Measurements from ENCODE around the gene ZNF683. TPM values are rescaled to one million over a fixed set of nuclear protein-coding genes. Genes with fewer than 3 reads are reported as not detected.

The ZNF683 gene
- total RNA-seq, 4 donors from 2014 or later = 0.62 TPM; not detected in 3

DNA sequence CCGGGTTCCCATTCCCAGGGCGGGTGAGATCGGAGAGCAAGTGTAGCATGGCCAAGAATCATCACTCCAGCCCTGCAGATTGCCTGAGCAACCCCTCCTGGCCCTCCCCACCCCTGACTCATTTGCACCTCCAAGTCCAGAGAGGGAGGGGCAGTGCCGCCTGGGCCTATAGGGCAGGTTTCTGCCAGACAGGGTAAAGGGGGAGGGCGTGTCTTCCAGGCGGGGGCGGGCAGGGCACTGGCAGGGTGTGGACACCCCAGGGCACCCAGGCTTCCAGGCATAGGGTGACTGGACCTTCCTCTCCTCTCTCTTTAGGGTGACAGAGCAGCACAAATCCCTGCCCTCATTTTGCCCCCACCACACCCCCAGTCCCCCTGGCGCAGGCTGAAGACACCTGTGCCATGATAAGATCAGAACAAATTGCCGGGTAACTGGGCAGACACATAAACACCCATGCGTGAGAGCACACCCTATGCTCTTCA is 15.4 kb downstream of the ZNF683 start:
- Histone ChIP-seq H3K4me3 (no peak overlapping the region), H3K4me1 (peaks cover 0 to 16% (median 9%) of the 10 kb centered on the region in 3 donors), H3K9me3 (no peaks in the 10 kb centered on the region), H3K36me3 (no peaks in the 10 kb centered on the region), H3K27ac (no peak overlapping the region), H3K27me3 (peaks cover 98% of the 10 kb centered on the region)
- TF ChIP-seq POLR2A (IDR thresholded peaks at IDR 0.05) (no peak), EP300 (IDR thresholded peaks at IDR 0.05) (no peak), POLR2AphosphoS5 (IDR thresholded peaks at IDR 0.05) (no peak)
- TF ChIP-seq, protein P1, sequence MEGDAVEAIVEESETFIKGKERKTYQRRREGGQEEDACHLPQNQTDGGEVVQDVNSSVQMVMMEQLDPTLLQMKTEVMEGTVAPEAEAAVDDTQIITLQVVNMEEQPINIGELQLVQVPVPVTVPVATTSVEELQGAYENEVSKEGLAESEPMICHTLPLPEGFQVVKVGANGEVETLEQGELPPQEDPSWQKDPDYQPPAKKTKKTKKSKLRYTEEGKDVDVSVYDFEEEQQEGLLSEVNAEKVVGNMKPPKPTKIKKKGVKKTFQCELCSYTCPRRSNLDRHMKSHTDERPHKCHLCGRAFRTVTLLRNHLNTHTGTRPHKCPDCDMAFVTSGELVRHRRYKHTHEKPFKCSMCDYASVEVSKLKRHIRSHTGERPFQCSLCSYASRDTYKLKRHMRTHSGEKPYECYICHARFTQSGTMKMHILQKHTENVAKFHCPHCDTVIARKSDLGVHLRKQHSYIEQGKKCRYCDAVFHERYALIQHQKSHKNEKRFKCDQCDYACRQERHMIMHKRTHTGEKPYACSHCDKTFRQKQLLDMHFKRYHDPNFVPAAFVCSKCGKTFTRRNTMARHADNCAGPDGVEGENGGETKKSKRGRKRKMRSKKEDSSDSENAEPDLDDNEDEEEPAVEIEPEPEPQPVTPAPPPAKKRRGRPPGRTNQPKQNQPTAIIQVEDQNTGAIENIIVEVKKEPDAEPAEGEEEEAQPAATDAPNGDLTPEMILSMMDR (IDR thresholded peaks at IDR 0.05) = no peak
- WGBS, 2 donors (ENCODE audit: low coverage in 1 of 2) = 47% methylated on average over 3 of the region's 10 CpGs; no CpG with 5 or more reads in 1 of the 2 donors
- ATAC-seq = no peak

DNA sequence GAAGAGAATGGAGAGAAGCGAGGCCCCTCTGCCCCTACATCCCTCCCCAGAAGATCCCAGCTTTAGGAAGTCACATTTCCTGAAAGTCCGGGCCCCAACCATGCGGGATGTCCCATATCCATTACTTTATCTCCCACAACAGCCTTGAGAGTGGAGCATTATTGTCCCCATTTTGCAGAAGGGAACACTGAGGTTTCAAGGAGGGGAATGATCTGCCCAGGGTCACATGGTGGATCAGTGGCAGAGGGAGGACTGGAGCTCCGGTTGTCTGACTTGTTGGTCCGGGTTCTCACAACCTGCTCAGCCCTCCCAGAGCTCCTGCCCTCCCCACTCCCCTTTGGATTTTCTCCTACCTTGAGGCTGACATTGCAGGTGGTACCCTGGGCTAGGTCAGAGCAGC is 16.4 kb downstream of the ZNF683 start:
- Histone ChIP-seq H3K4me1 (peaks cover 0 to 14% (median 9%) of the 10 kb centered on the region in 3 donors), H3K4me3 (no peak overlapping the region), H3K36me3 (no peaks in the 10 kb centered on the region), H3K27ac (no peak overlapping the region), H3K9me3 (no peaks in the 10 kb centered on the region), H3K27me3 (peaks cover 88% of the 10 kb centered on the region)
- no peak for ATAC-seq
- TF ChIP-seq POLR2A (IDR thresholded peaks at IDR 0.05) = no peak
- TF ChIP-seq, protein P1 (IDR thresholded peaks at IDR 0.05) = no peak
- TF ChIP-seq EP300 (IDR thresholded peaks at IDR 0.05) = no peak
- no peak for TF ChIP-seq POLR2AphosphoS5 (IDR thresholded peaks at IDR 0.05)
- WGBS, 2 donors (ENCODE audit: low coverage in 1 of 2) = 80 to 100% methylated on average over 1 to 2 of the region's 5 CpGs

DNA sequence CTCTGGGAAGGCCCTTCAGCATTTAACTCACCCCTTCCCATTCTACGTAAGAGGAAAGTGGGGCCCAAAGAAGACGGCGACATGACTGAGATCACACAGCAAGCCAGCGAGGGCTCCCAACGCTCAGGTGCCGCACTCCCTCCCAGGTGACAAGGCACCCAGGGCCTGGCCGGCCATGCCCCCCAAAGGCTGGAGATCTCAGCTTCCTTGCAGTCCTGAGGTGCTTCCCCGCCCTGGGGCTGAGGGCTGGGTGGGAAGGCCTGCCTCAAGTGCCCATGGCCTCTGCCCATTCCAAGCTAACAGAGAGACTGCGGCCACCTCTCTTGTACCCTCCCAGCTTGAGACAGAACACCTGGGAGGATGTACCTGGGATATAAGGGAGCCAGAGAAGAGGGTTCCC is 17.6 kb downstream of the ZNF683 start:
- H3K27ac ChIP-seq = no peak overlapping the region
- no peaks in the 10 kb centered on the region for H3K9me3 ChIP-seq
- no peaks in the 10 kb centered on the region for H3K36me3 ChIP-seq
- TF ChIP-seq POLR2A (IDR thresholded peaks at IDR 0.05) (no peak), EP300 (IDR thresholded peaks at IDR 0.05) (no peak), POLR2AphosphoS5 (IDR thresholded peaks at IDR 0.05) (no peak)
- TF ChIP-seq, protein P1 (IDR thresholded peaks at IDR 0.05) = no peak
- H3K4me1 ChIP-seq = peaks cover 0 to 3% (median 1%) of the 10 kb centered on the region in 3 donors
- H3K4me3 ChIP-seq = no peak overlapping the region
- H3K27me3 ChIP-seq = peaks cover 76% of the 10 kb centered on the region
- 100% methylated on average over 2 of the region's 9 CpGs; no CpG with 5 or more reads in 1 of the 2 donors for WGBS, 2 donors (ENCODE audit: low coverage in 1 of 2)
- no peak for ATAC-seq

DNA sequence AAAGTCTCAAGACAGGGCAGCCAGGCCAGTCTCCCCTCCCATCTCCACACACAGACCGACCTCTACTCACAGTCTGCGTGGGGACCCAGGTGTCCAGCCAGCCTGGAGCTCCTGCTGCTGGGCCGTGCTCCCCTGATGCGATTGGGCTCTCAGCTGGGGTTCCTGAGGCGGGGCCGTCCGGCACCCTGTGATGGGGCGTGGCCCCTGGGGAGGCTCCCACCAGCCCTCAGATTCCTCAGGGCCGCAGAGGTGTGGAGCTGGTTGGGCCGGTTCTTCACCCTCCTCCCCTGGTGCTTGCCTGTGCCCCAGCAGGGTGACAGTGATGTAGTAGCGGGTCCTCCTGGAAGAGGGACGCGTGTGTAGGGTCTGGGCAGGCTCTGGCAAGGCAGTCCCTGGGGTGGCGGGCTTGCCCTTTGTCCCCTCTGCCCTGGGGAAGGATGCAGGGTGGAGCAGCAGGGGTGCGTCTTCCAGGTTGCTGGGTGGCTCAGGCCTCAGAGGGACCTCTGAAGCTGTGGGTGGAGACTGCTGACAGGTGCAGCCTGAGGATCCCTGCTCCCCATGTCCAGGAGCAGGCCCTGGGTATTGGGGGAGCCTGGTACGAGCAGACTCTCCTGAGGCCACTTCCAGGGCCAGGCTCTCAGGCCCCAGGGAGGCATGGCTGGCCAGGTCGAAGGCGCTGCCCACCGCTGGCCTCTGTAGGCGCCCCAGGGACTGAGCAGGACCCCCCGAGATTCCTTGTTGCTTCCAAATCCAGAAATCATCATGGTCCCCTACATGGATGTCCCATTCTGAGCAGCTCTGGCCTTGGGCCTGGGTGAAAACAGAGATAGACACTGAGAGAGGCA is 18.4 kb downstream of the ZNF683 start, which contains the start of gene CRYBG2:
Gene CRYBG2, minus strand, starts transcription at position 155 of the 845 bp plus-strand sequence. CDS start 7,473 bp downstream, outside the sequence.
- no peaks in the 10 kb centered on the region for H3K9me3 ChIP-seq
- peaks cover 69% of the 10 kb centered on the region for H3K27me3 ChIP-seq
- no peaks in the 10 kb centered on the region for H3K4me1 ChIP-seq
- H3K4me3 ChIP-seq = no peak within 1 kb of the TSS
- no peak for TF ChIP-seq EP300 (IDR thresholded peaks at IDR 0.05)
- TF ChIP-seq, protein P1 (IDR thresholded peaks at IDR 0.05) = no peak
- TF ChIP-seq POLR2AphosphoS5 (IDR thresholded peaks at IDR 0.05) = no peak
- TF ChIP-seq POLR2A (IDR thresholded peaks at IDR 0.05) = no peak
- H3K27ac ChIP-seq = no peak within 1 kb of the TSS
- no CpG with 5 or more reads among the region's 21 CpGs for WGBS, 2 donors (ENCODE audit: low coverage in 1 of 2)
- H3K36me3 ChIP-seq = no peaks in the 10 kb centered on the region
- ATAC-seq = no peak
